Heart left ventricle (tissue), 13 donors: ENCODE data around the gene STK36.

ENCODE experiments used
- POLR2A ChIP-seq, 2 donors: fragments of 450-650 bp; IDR thresholded peaks; one replicate each; pipeline ENCODE4 v1.6.1; 2017; ENCODE audit warnings: antibody characterized with exemption in 2 of 2, mild to moderate bottlenecking in 2 of 2, moderate library complexity in 2 of 2
- TF ChIP-seq, protein P1 (sequence below), 12 donors: fragments of 200-600 bp; sonication (generic) in 4 of 12; IDR thresholded peaks; one replicate each; pipeline versions ENCODE4 v1.5.0 to v1.8.0; 2018 to 2022; ENCODE audit warnings: antibody characterized with exemption in 12 of 12, mild to moderate bottlenecking in 5 of 12
- donor health status: ischemic (EF 13 %, LVEDD 7.1; RV severe dilation, severe dysfunction).
- donor health status: DM: no; HTN: yes; CAD: no.
- donor health status: DM: no; HTN: no; CAD: no.
- donor health status: ischemic (EF 25% LVEDD 6.9; RV normal size, moderate dysfunction).
- donor health status: ischemic (EF 25% LVEDD 5.7; RV mildly dilated, moderate dysfunction).
- donor health status: ischemic (EF 35%, LVEDD 5.7; RV mildly dilated, moderate dysfunction).
- donor health status: nonischemic (EF 11% LVEDD 7.7; RV severe dilation, severe dysfunction).
- donor health status: DM: yes; HTN: yes; CAD: no.
- donor health status: PGD.
- donor health status: ischemic (EF 29% LVEDD 5.4; RV normal size, mild dysfunction).
- donor health status: nonischemic (EF 23%, LVEDD 6.1; RV moderate dilation, normal function).

DNA sequence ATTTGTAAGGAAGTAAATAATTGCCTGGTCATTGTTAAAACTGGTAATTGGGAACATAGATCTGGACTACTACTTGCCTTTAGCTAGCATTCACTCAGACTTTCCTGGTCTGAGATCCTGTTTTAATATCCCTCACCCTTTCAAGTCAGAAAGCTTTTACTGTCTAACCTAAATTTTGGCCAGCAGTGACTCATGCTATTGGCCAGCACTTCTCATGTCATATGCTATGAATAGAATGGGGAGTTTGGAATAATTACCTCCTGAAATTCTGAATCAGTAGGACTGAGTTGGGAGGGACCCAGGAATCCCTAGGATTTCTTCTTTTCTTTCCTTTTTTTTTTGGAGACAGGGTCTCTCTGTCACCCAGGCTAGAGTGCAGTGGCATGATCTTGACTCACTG lies 19.3 kb downstream of the STK36 start:
- TF ChIP-seq, protein P1, sequence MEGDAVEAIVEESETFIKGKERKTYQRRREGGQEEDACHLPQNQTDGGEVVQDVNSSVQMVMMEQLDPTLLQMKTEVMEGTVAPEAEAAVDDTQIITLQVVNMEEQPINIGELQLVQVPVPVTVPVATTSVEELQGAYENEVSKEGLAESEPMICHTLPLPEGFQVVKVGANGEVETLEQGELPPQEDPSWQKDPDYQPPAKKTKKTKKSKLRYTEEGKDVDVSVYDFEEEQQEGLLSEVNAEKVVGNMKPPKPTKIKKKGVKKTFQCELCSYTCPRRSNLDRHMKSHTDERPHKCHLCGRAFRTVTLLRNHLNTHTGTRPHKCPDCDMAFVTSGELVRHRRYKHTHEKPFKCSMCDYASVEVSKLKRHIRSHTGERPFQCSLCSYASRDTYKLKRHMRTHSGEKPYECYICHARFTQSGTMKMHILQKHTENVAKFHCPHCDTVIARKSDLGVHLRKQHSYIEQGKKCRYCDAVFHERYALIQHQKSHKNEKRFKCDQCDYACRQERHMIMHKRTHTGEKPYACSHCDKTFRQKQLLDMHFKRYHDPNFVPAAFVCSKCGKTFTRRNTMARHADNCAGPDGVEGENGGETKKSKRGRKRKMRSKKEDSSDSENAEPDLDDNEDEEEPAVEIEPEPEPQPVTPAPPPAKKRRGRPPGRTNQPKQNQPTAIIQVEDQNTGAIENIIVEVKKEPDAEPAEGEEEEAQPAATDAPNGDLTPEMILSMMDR (IDR thresholded peaks at IDR 0.05): no peak
- TF ChIP-seq POLR2A (IDR thresholded peaks at IDR 0.05): no peak
